Measurements from ENCODE around the gene TLR9. TPM values are rescaled to one million over a fixed set of nuclear protein-coding genes. Genes with fewer than 3 reads are reported as not detected.
A peak's percentile ranks its signal among the peaks of the same experiment; 100 is the strongest.

Gene TLR9
- total RNA-seq, 4 donors from 2014 or later, result 0.13 to 0.69 (median 0.17) TPM; not detected in 1

- TF ChIP-seq EP300 (IDR thresholded peaks at IDR 0.05), result no peak
- no peak for TF ChIP-seq POLR2A (IDR thresholded peaks at IDR 0.05; ENCODE audit: low read depth)
- peak in 1 of 2 donors; percentile 9 for TF ChIP-seq POLR2AphosphoS5 (IDR thresholded peaks at IDR 0.05)
- no peak for TF ChIP-seq CTCF (IDR thresholded peaks at IDR 0.05)
- no peak for DNase-seq (ENCODE audit: extremely low spot score)
- WGBS, result 79% methylated on average over 6 of the region's 6 CpGs
- H3K4me1 ChIP-seq, result peaks cover 0 to 1% (median under 1%) of the 10 kb centered on the region in 4 donors
- intact Hi-C loops (cut with DNase I), result no loop called here
- H3K27me3 ChIP-seq, result no peaks in the 10 kb centered on the region
- no peak overlapping the region for H3K27ac ChIP-seq (replicated peaks in 1 of 4)
- peaks cover 94 to 100% (median 100%) of the 10 kb centered on the region in 4 donors for H3K36me3 ChIP-seq
- H3K9me3 ChIP-seq, result no peaks in the 10 kb centered on the region
- H3K4me3 ChIP-seq, result no peak overlapping the region
Measured at GRCh38 chr3:52210550-52211046, 14.8 kb downstream of the TLR9 start.

GRCh38 chr3:52210037-52210436 lies 15.4 kb downstream of the TLR9 start:
- Histone ChIP-seq H3K4me3 (no peak overlapping the region), H3K27me3 (no peaks in the 10 kb centered on the region), H3K9me3 (no peaks in the 10 kb centered on the region), H3K4me1 (no peaks in the 10 kb centered on the region), H3K36me3 (peaks cover 97 to 100% (median 100%) of the 10 kb centered on the region in 4 donors), H3K27ac (replicated peaks in 1 of 4) (no peak overlapping the region)
- DNase-seq (ENCODE audit: extremely low spot score), result no peak
- intact Hi-C loops (cut with DNase I), result no loop called here
- no peak for TF ChIP-seq POLR2A (IDR thresholded peaks at IDR 0.05; ENCODE audit: low read depth)
- no peak for TF ChIP-seq CTCF (IDR thresholded peaks at IDR 0.05)
- TF ChIP-seq EP300 (IDR thresholded peaks at IDR 0.05), result no peak
- no peak for TF ChIP-seq POLR2AphosphoS5 (IDR thresholded peaks at IDR 0.05)

DNA sequence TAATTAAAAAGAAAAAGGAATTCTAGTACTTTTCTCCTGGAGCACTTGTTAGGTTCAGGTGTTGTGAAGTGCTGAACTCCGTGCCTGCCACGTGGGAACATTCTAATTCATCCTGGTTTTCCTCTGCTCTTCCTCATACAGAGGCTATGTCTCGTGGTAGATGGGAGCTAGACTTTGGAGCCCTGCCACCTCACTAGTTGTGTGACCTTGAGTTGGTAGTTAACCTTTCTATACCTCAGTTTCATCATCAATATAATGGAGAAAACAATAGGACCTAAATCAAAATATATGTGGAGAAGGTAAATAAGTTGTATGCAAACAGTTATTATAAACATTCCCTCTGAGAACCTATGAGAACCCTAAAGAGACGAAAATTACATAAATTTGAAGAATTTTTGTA lies 16.9 kb downstream of the TLR9 start:
- Histone ChIP-seq H3K4me3 (no peak overlapping the region), H3K4me1 (no peaks in the 10 kb centered on the region), H3K36me3 (peaks cover 96 to 100% (median 100%) of the 10 kb centered on the region in 4 donors), H3K27me3 (no peaks in the 10 kb centered on the region), H3K9me3 (no peaks in the 10 kb centered on the region), H3K27ac (replicated peaks in 1 of 4) (no peak overlapping the region)
- DNase-seq (ENCODE audit: extremely low spot score), result no peak
- TF ChIP-seq EP300 (IDR thresholded peaks at IDR 0.05) (no peak), CTCF (IDR thresholded peaks at IDR 0.05) (no peak), POLR2A (IDR thresholded peaks at IDR 0.05; ENCODE audit: low read depth) (no peak), POLR2AphosphoS5 (IDR thresholded peaks at IDR 0.05) (no peak)
- 96% methylated on average over 4 of the region's 4 CpGs for WGBS
- intact Hi-C loops (cut with DNase I), result no loop called here

DNA sequence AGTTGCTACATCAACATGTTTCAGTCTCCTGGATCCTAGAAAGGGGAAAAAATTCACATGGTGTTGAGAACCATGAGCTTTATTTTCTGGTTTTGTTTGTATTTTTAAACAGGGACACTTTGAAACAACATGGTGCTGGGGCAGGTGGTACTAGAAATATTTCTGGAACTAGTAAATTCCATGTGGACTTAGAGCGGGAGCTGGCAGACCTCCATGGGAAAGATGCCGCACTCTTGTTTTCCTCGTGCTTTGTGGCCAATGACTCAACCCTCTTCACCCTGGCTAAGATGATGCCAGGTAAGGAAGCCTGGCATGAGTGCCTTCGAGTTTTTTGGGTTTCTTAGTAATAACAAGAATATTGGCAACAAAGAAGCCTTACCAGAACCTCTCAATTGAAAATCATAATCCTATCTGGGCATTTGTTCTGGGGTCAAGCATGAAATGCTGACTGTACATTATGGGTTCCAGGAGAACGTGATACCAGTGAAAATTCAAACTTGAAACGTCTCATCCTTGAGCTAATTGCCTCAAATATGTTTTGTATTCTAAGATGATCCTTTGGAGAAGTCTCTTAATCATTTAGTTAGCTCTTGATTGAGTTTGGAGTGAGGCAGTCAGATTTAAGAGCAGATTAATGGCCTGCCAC lies 19.6 kb downstream of the TLR9 start:
- H3K9me3 ChIP-seq, result no peaks in the 10 kb centered on the region
- 84% methylated on average over 6 of the region's 6 CpGs for WGBS
- no peak overlapping the region for H3K27ac ChIP-seq (replicated peaks in 1 of 4)
- H3K36me3 ChIP-seq, result peaks cover 82 to 100% (median 96%) of the 10 kb centered on the region in 4 donors
- H3K27me3 ChIP-seq, result no peaks in the 10 kb centered on the region
- intact Hi-C loops (cut with DNase I), result no loop called here
- peaks cover 13 to 18% (median 15%) of the 10 kb centered on the region in 4 donors for H3K4me1 ChIP-seq
- no peak for TF ChIP-seq EP300 (IDR thresholded peaks at IDR 0.05)
- no peak for TF ChIP-seq POLR2AphosphoS5 (IDR thresholded peaks at IDR 0.05)
- TF ChIP-seq POLR2A (IDR thresholded peaks at IDR 0.05; ENCODE audit: low read depth), result no peak
- no peak for TF ChIP-seq CTCF (IDR thresholded peaks at IDR 0.05)
- no peak for DNase-seq (ENCODE audit: extremely low spot score)
- H3K4me3 ChIP-seq, result no peak overlapping the region
